Hematopoietic multipotent progenitor cell (in vitro differentiated cells): ENCODE results near the gene MON1B. TPM values are rescaled to one million over a fixed set of nuclear protein-coding genes. Genes with fewer than 3 reads are reported as not detected.
"Not testable (repeated sequence)": the region's sequence is repeated elsewhere in the genome, so short reads cannot be mapped to it uniquely, and the experiment has no call there.

ENCODE experiments used
- DNase-seq, 3 donors: peaks; one replicate each; pipeline ENCODE4 v3.0.0-alpha.2; 2011 to 2015; ENCODE audit warnings: low read depth in 2 of 3, low spot score in 2 of 3
- total RNA-seq: library from RNA; depleted of rRNA; stranded (reverse); fragments of >200 nt; gene quantifications from one replicate; pipeline ENCODE4 v1.2.3, GENCODE V29; 2012

MON1B gene
- total RNA-seq, 1 donor = 30.2 TPM

DNA sequence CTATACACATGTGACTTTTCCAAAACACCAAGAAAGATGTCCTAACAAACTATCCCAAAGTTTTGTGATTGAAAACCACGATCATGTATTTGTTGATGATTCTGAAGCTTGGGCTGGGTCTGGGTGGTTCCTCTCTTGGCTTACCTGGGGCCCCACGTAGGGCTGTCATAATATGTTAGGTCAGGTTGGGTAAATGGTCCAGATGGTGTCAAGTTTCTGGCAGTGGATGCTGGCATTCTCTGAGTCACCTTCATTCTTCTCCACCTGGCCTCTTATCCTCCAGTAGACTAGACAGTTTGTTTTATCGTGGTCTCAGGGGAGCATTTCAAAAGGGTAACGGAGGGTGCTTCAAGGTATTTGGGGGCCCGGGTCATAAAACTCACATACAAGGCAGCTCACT is 47.6 kb downstream of the MON1B start:
- DNase-seq = no peak

DNA sequence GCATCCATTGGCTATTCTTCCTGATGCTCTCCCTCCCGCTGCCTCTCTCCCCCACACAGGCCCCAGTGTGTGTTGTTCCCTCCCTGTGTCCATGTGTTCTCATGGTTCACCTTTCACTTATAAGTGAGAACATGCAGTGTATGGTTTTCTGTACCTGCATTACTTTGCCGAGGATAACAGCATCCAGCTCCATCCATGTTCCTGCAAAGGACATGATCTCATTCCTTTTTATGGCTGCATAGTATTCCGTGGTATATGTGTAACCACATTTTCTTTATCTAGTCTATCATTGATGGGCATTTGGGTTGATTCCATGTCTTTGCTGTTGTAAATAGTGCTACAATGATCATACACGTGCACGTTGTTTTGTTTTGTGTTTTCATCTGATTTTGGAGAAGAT is 51.5 kb downstream of the MON1B start:
- DNase-seq = not testable (repeated sequence)

DNA sequence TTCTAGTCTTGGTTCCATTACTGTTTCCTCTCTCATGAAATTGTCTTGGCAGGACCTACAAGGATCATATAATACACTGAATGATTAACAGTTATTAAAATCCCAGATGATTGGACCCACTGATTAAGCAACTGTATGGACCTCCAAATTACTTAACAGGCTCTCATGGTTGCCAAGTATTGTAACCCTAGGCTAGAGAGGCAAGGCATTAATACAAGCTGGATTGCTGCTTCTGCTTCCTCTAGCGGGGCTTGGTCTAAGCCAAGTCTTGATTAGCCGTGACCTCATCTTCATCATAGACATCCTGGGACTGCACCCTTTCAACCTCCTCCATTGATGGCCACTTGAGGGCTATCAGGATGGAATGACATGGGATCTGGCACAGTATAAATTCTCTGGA is 55.2 kb downstream of the MON1B start:
- no peak for DNase-seq

DNA sequence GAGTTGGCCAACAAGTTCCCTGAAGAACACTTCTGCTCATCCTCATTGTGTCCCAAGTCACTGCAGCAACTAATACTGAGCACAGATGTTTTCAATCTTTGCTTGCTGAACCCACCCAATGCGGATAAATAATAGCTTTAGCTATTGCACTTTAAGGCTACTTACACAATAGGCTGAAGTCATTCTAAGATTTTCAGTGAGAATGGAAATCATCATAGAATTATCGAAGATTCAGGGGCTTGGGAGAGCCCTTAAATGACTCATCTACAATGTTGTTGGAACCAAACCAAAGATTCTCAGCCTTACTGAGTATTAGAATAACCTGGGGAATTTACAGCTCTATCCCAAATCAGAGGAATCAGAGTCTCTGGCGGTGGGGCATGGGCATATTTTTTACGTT is 59.4 kb downstream of the MON1B start:
- no peak for DNase-seq

Other genes with a start within 250 kb of the MON1B start
- gene SYCE1L, start 8.2 kb downstream of the MON1B start, total RNA-seq = 1.1 TPM
- not detected for gene ADAMTS18, start 243.8 kb downstream of the MON1B start, total RNA-seq